Subcutaneous adipose tissue (tissue), 4 donors: ENCODE data around the gene PLXNB2. TPM values are rescaled to one million over a fixed set of nuclear protein-coding genes. Genes with fewer than 3 reads are reported as not detected.

Experiments used
- CTCF ChIP-seq: fragments of 450-650 bp; IDR thresholded peaks from one replicate; pipeline ENCODE4 v1.5.1; 2016; ENCODE audit warnings: low read depth, mild to moderate bottlenecking, control low read depth, antibody characterized with exemption, moderate library complexity
- total RNA-seq, 4 donors: library from RNA; depleted of rRNA; stranded (reverse); fragments of >200 nt; gene quantifications; one replicate each; pipeline ENCODE4 v1.1.0, GENCODE V29; 2016

PLXNB2 gene
- total RNA-seq, 4 donors from 2014 or later = 59.2 to 128 (median 97.0) TPM

GRCh38 chr22:50302564-50302963 lies 4.9 kb downstream of the PLXNB2 start:
- no peak for TF ChIP-seq CTCF

GRCh38 chr22:50302041-50302541 lies 5.4 kb downstream of the PLXNB2 start:
- TF ChIP-seq CTCF = no peak

- no peak for TF ChIP-seq CTCF
Measured at GRCh38 chr22:50301581-50301991, 5.9 kb downstream of the PLXNB2 start.

- TF ChIP-seq CTCF = no peak
Measured at GRCh38 chr22:50300620-50301257, 6.7 kb downstream of the PLXNB2 start.

- no peak for TF ChIP-seq CTCF
Measured at GRCh38 chr22:50299785-50300619, 7.4 kb downstream of the PLXNB2 start.

- TF ChIP-seq CTCF = no peak
Measured at GRCh38 chr22:50298937-50299784, 8.3 kb downstream of the PLXNB2 start.

- no peak for TF ChIP-seq CTCF
Measured at GRCh38 chr22:50298266-50298637, 9.2 kb downstream of the PLXNB2 start.
